Measurements from ENCODE around the gene ATCAY.
"Not testable (repeated sequence)": the region's sequence is repeated elsewhere in the genome, so short reads cannot be mapped to it uniquely, and the experiment has no call there.

GRCh38 chr19:3874695-3875094 lies 5.8 kb upstream of the ATCAY start:
- not testable (repeated sequence) for TF ChIP-seq CTCF (IDR thresholded peaks at IDR 0.05); POLR2AphosphoS5 (IDR thresholded peaks at IDR 0.05; ENCODE audit: insufficient read depth in 1 of 2, low read depth in 1 of 2); POLR2A (IDR thresholded peaks at IDR 0.05)
